GM21390 (cell line): ENCODE data around the gene FUOM.
"Not testable (repeated sequence)": the region's sequence is repeated elsewhere in the genome, so short reads cannot be mapped to it uniquely, and the experiment has no call there.

Experiments
- ATAC-seq: cut with Tn5 transposase; IDR thresholded peaks from one replicate; pipeline ENCODE4 v1.9.1; 2021; ENCODE audit not compliant: unreplicated experiment

Gene FUOM

GRCh38 chr10:133388973-133389818 lies 31.4 kb upstream of the FUOM start:
- ATAC-seq = peak; percentile 77

- no peak for ATAC-seq
Measured at GRCh38 chr10:133388236-133388972, 30.6 kb upstream of the FUOM start.

- ATAC-seq = not testable (repeated sequence)
Measured at GRCh38 chr10:133386951-133387350, 29.1 kb upstream of the FUOM start.

- ATAC-seq = no peak
Measured at GRCh38 chr10:133385214-133385613, 27.4 kb upstream of the FUOM start.

- no peak for ATAC-seq
Measured at GRCh38 chr10:133384071-133384470, 26.3 kb upstream of the FUOM start.

GRCh38 chr10:133383551-133383950 lies 25.7 kb upstream of the FUOM start:
- no peak for ATAC-seq

- no peak for ATAC-seq
Measured at GRCh38 chr10:133381036-133381435, 23.2 kb upstream of the FUOM start.

- no peak for ATAC-seq
Measured at GRCh38 chr10:133379801-133380666, 22.2 kb upstream of the FUOM start.

- peak; percentile 50 for ATAC-seq
Measured at GRCh38 chr10:133379152-133379800, 21.5 kb upstream of the FUOM start, which contains the start of gene PAOX. TSS of gene PAOX (plus strand) at chr10:133379262. CDS start at chr10:133379317, 55 bp downstream.

GRCh38 chr10:133378251-133379096 lies 20.7 kb upstream of the FUOM start:
- peak; percentile 43 for ATAC-seq

GRCh38 chr10:133377818-133378250 lies 20.0 kb upstream of the FUOM start:
- no peak for ATAC-seq

- ATAC-seq = no peak
Measured at GRCh38 chr10:133377025-133377817, 19.4 kb upstream of the FUOM start.

GRCh38 chr10:133376183-133376582 lies 18.4 kb upstream of the FUOM start:
- ATAC-seq = not testable (repeated sequence)

- no peak for ATAC-seq
Measured at GRCh38 chr10:133375357-133376115, 17.7 kb upstream of the FUOM start.

GRCh38 chr10:133373174-133374090 lies 15.6 kb upstream of the FUOM start, which contains the start of gene ECHS1:
TSS of gene ECHS1 (minus strand) at chr10:133373354. CDS start at chr10:133373333, 21 bp downstream.
- ATAC-seq = peak; percentile 95

- ATAC-seq = no peak
Measured at GRCh38 chr10:133372507-133372906, 14.7 kb upstream of the FUOM start.
